ENCODE measurements around the gene LY6G6F.

The LY6G6F gene

GRCh38 chr6:31706599-31706998, at the start of gene LY6G6F:
Gene LY6G6F (plus strand): TSS chr6:31706866. CDS start chr6:31706907, 41 bp downstream.
- Histone ChIP-seq H3K36me3 (ENCODE audit: control insufficient read depth in 2 of 2, insufficient read depth in 2 of 2, low read length in 2 of 2) (no peaks in the 10 kb centered on the region), H3K4me1 (ENCODE audit: control insufficient read depth in 2 of 2, insufficient read depth in 2 of 2, low read length in 2 of 2) (peaks cover 18 to 26% of the 10 kb centered on the region in 2 donors), H3K9me3 (ENCODE audit: control insufficient read depth in 2 of 2, low read length in 2 of 2) (no peaks in the 10 kb centered on the region), H3K4me3 (ENCODE audit: low read length in 2 of 2) (no peak within 1 kb of the TSS), H3K9ac (ENCODE audit: low read depth in 1 of 2, low read length in 2 of 2) (no peak within 1 kb of the TSS), H3K27me3 (ENCODE audit: control insufficient read depth in 2 of 2, insufficient read depth in 2 of 2, low read length in 2 of 2) (no peaks in the 10 kb centered on the region), H3K27ac (ENCODE audit: low read depth in 2 of 2, low read length in 2 of 2) (no peak within 1 kb of the TSS)

GRCh38 chr6:31657406-31658157, 49.1 kb upstream of the LY6G6F start:
- H3K27me3 ChIP-seq (ENCODE audit: control insufficient read depth in 2 of 2, insufficient read depth in 2 of 2, low read length in 2 of 2), result no peaks in the 10 kb centered on the region
- peaks cover 29 to 38% of the 10 kb centered on the region in 2 donors for H3K4me1 ChIP-seq (ENCODE audit: control insufficient read depth in 2 of 2, insufficient read depth in 2 of 2, low read length in 2 of 2)
- H3K4me3 ChIP-seq (ENCODE audit: low read length in 2 of 2), result no peak overlapping the region
- no peak overlapping the region for H3K27ac ChIP-seq (ENCODE audit: low read depth in 2 of 2, low read length in 2 of 2)
- H3K9ac ChIP-seq (ENCODE audit: low read depth in 1 of 2, low read length in 2 of 2), result no peak overlapping the region
- peaks cover 0 to 36% of the 10 kb centered on the region in 2 donors for H3K36me3 ChIP-seq (ENCODE audit: control insufficient read depth in 2 of 2, insufficient read depth in 2 of 2, low read length in 2 of 2)
- H3K9me3 ChIP-seq (ENCODE audit: control insufficient read depth in 2 of 2, low read length in 2 of 2), result no peaks in the 10 kb centered on the region

GRCh38 chr6:31658158-31658688, 48.4 kb upstream of the LY6G6F start:
- H3K9ac ChIP-seq (ENCODE audit: low read depth in 1 of 2, low read length in 2 of 2), result no peak overlapping the region
- no peak overlapping the region for H3K27ac ChIP-seq (ENCODE audit: low read depth in 2 of 2, low read length in 2 of 2)
- no peaks in the 10 kb centered on the region for H3K27me3 ChIP-seq (ENCODE audit: control insufficient read depth in 2 of 2, insufficient read depth in 2 of 2, low read length in 2 of 2)
- no peaks in the 10 kb centered on the region for H3K9me3 ChIP-seq (ENCODE audit: control insufficient read depth in 2 of 2, low read length in 2 of 2)
- peaks cover 33 to 36% of the 10 kb centered on the region in 2 donors for H3K4me1 ChIP-seq (ENCODE audit: control insufficient read depth in 2 of 2, insufficient read depth in 2 of 2, low read length in 2 of 2)
- peaks cover under 1 to 39% of the 10 kb centered on the region in 2 donors for H3K36me3 ChIP-seq (ENCODE audit: control insufficient read depth in 2 of 2, insufficient read depth in 2 of 2, low read length in 2 of 2)
- H3K4me3 ChIP-seq (ENCODE audit: low read length in 2 of 2), result no peak overlapping the region

- peak overlapping the region in 1 of 2 donors; percentile 92 for H3K27ac ChIP-seq (ENCODE audit: low read depth in 2 of 2, low read length in 2 of 2)
- H3K27me3 ChIP-seq (ENCODE audit: control insufficient read depth in 2 of 2, insufficient read depth in 2 of 2, low read length in 2 of 2), result no peaks in the 10 kb centered on the region
- H3K9ac ChIP-seq (ENCODE audit: low read depth in 1 of 2, low read length in 2 of 2), result peak overlapping the region; percentile 80 to 96
- peaks cover 3 to 41% of the 10 kb centered on the region in 2 donors for H3K36me3 ChIP-seq (ENCODE audit: control insufficient read depth in 2 of 2, insufficient read depth in 2 of 2, low read length in 2 of 2)
- no peaks in the 10 kb centered on the region for H3K9me3 ChIP-seq (ENCODE audit: control insufficient read depth in 2 of 2, low read length in 2 of 2)
- peak overlapping the region; percentile 97 to 98 for H3K4me3 ChIP-seq (ENCODE audit: low read length in 2 of 2)
- peaks cover 36 to 39% of the 10 kb centered on the region in 2 donors for H3K4me1 ChIP-seq (ENCODE audit: control insufficient read depth in 2 of 2, insufficient read depth in 2 of 2, low read length in 2 of 2)
These were observed 47.5 kb upstream of the LY6G6F start for GRCh38 chr6:31658983-31659648.

GRCh38 chr6:31659649-31660380, 46.9 kb upstream of the LY6G6F start:
- no peaks in the 10 kb centered on the region for H3K27me3 ChIP-seq (ENCODE audit: control insufficient read depth in 2 of 2, insufficient read depth in 2 of 2, low read length in 2 of 2)
- H3K4me1 ChIP-seq (ENCODE audit: control insufficient read depth in 2 of 2, insufficient read depth in 2 of 2, low read length in 2 of 2), result peaks cover 39 to 44% of the 10 kb centered on the region in 2 donors
- peaks cover 3 to 41% of the 10 kb centered on the region in 2 donors for H3K36me3 ChIP-seq (ENCODE audit: control insufficient read depth in 2 of 2, insufficient read depth in 2 of 2, low read length in 2 of 2)
- H3K4me3 ChIP-seq (ENCODE audit: low read length in 2 of 2), result peak overlapping the region; percentile 97 to 98
- H3K27ac ChIP-seq (ENCODE audit: low read depth in 2 of 2, low read length in 2 of 2), result peak overlapping the region; percentile 81 to 92
- H3K9ac ChIP-seq (ENCODE audit: low read depth in 1 of 2, low read length in 2 of 2), result peak overlapping the region; percentile 80 to 96
- H3K9me3 ChIP-seq (ENCODE audit: control insufficient read depth in 2 of 2, low read length in 2 of 2), result no peaks in the 10 kb centered on the region

- Histone ChIP-seq H3K9ac (ENCODE audit: low read depth in 1 of 2, low read length in 2 of 2) (peak within 1 kb of the TSS; percentile 80 to 96), H3K4me1 (ENCODE audit: control insufficient read depth in 2 of 2, insufficient read depth in 2 of 2, low read length in 2 of 2) (peaks cover 36 to 43% of the 10 kb centered on the region in 2 donors), H3K27ac (ENCODE audit: low read depth in 2 of 2, low read length in 2 of 2) (peak within 1 kb of the TSS; percentile 81 to 92), H3K4me3 (ENCODE audit: low read length in 2 of 2) (peak within 1 kb of the TSS; percentile 97 to 98), H3K9me3 (ENCODE audit: control insufficient read depth in 2 of 2, low read length in 2 of 2) (no peaks in the 10 kb centered on the region), H3K27me3 (ENCODE audit: control insufficient read depth in 2 of 2, insufficient read depth in 2 of 2, low read length in 2 of 2) (no peaks in the 10 kb centered on the region), H3K36me3 (ENCODE audit: control insufficient read depth in 2 of 2, insufficient read depth in 2 of 2, low read length in 2 of 2) (peaks cover 3 to 41% of the 10 kb centered on the region in 2 donors)
These were observed 46.0 kb upstream of the LY6G6F start, which contains the start of gene C6orf47 for GRCh38 chr6:31660381-31661261. Gene C6orf47 (minus strand): TSS chr6:31660778. CDS start chr6:31659947, 831 bp downstream.

GRCh38 chr6:31661262-31662123, 45.2 kb upstream of the LY6G6F start:
- Histone ChIP-seq H3K27ac (ENCODE audit: low read depth in 2 of 2, low read length in 2 of 2) (peak overlapping the region; percentile 81 to 92), H3K36me3 (ENCODE audit: control insufficient read depth in 2 of 2, insufficient read depth in 2 of 2, low read length in 2 of 2) (peaks cover 3 to 33% of the 10 kb centered on the region in 2 donors), H3K9ac (ENCODE audit: low read depth in 1 of 2, low read length in 2 of 2) (peak overlapping the region; percentile 70 to 80), H3K9me3 (ENCODE audit: control insufficient read depth in 2 of 2, low read length in 2 of 2) (no peaks in the 10 kb centered on the region), H3K27me3 (ENCODE audit: control insufficient read depth in 2 of 2, insufficient read depth in 2 of 2, low read length in 2 of 2) (no peaks in the 10 kb centered on the region), H3K4me1 (ENCODE audit: control insufficient read depth in 2 of 2, insufficient read depth in 2 of 2, low read length in 2 of 2) (peaks cover 32 to 42% of the 10 kb centered on the region in 2 donors), H3K4me3 (ENCODE audit: low read length in 2 of 2) (peak overlapping the region; percentile 97 to 98)

GRCh38 chr6:31662124-31662723, 44.4 kb upstream of the LY6G6F start:
- peak overlapping the region in 1 of 2 donors; percentile 23 for H3K27ac ChIP-seq (ENCODE audit: low read depth in 2 of 2, low read length in 2 of 2)
- no peak overlapping the region for H3K4me3 ChIP-seq (ENCODE audit: low read length in 2 of 2)
- no peak overlapping the region for H3K9ac ChIP-seq (ENCODE audit: low read depth in 1 of 2, low read length in 2 of 2)
- H3K9me3 ChIP-seq (ENCODE audit: control insufficient read depth in 2 of 2, low read length in 2 of 2), result no peaks in the 10 kb centered on the region
- H3K4me1 ChIP-seq (ENCODE audit: control insufficient read depth in 2 of 2, insufficient read depth in 2 of 2, low read length in 2 of 2), result peaks cover 38 to 47% of the 10 kb centered on the region in 2 donors
- no peaks in the 10 kb centered on the region for H3K27me3 ChIP-seq (ENCODE audit: control insufficient read depth in 2 of 2, insufficient read depth in 2 of 2, low read length in 2 of 2)
- H3K36me3 ChIP-seq (ENCODE audit: control insufficient read depth in 2 of 2, insufficient read depth in 2 of 2, low read length in 2 of 2), result peaks cover 3 to 29% of the 10 kb centered on the region in 2 donors

Data from mucosa of rectum (tissue), 2 donors.